ENCODE data around the gene TOX2.

Gene TOX2

GRCh38 chr20:43909211-43909610 lies 5.4 kb upstream of the TOX2 start:
- TF ChIP-seq GATA2 (IDR thresholded peaks at IDR 0.05; ENCODE audit: low read depth, low read length) (no peak), GATA3 (IDR thresholded peaks at IDR 0.05; ENCODE audit: low read depth, low read length) (no peak)

DNA sequence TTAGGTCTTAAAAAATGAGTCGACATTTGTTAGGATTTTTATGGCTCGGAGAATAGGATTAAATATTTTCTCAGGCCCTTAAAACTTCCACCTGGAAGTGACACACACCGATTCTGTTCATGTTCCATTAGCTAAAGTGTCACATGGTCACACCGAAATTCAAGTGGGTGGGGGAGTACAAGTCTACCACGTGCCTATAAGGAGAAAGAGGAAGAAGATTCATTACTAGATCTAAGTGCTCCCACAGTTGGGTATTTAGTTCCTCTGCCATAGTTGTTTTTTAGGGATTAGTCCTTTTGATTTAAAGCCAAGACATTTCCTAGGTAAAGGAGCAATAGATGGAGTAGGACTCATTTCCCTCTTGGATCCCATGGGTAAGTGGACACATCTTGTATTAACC lies 4.9 kb upstream of the TOX2 start:
- TF ChIP-seq GATA2 (IDR thresholded peaks at IDR 0.05; ENCODE audit: low read depth, low read length) (no peak), GATA3 (IDR thresholded peaks at IDR 0.05; ENCODE audit: low read depth, low read length) (no peak)

GRCh38 chr20:43910564-43910963 lies 4.1 kb upstream of the TOX2 start:
- TF ChIP-seq GATA3 (IDR thresholded peaks at IDR 0.05; ENCODE audit: low read depth, low read length) (no peak), GATA2 (IDR thresholded peaks at IDR 0.05; ENCODE audit: low read depth, low read length) (no peak)

DNA sequence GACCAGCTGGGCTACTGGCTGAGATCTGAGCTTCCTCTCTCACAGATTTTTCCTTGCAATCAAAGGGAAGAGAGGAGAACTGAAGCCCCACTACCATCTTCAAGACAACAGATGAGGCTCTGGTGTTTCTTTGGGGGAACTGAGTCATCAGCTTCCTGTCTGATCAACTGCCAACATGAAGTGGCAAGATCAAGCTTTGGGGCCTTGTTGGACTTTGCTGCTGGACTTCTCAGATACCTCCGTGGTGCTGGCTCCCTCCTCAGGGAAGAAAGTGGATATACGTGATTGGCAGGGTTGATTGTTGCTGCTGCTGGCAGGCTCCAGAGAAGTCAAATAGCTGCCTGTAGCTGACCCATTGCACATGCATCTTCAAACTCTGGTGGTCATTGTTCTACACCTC lies 3.6 kb upstream of the TOX2 start:
- no peak for TF ChIP-seq GATA3 (IDR thresholded peaks at IDR 0.05; ENCODE audit: low read depth, low read length)
- TF ChIP-seq GATA2 (IDR thresholded peaks at IDR 0.05; ENCODE audit: low read depth, low read length), result no peak

DNA sequence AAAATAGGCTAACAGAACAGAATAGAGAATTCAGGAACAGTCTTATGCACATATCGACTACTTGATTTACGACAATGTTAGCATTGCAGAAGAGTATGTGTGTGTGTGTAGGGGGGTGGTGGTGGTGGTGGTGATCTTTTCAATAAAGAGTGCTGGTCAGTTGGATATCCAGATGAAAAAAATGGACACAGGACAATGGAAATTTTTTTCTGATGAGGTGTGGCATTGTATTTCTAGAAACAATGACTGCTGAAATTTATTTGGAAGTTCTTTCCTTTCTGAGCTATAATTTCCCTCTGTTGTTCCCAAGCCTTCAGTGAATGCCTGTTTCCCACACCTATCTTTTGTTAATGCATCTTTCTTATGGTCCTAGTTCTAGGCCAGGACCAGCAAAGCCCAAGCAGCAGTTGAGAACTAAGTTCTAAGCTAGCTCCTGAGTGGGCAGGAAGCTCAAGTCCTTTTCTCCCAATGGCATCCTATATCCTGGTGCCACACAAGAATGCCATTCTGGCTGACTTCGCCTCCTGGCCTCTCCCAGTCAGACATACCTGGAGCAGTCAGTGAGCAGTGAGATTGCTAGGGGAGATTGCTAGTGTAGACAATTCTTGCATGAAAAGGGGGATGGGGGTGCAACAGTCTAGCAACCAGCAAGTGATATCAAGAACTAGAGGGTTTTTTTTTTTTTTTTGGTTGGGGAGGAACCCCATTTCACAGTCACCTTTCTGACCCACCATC lies 1.2 kb upstream of the TOX2 start:
- no peak for TF ChIP-seq GATA2 (IDR thresholded peaks at IDR 0.05; ENCODE audit: low read depth, low read length)
- TF ChIP-seq GATA3 (IDR thresholded peaks at IDR 0.05; ENCODE audit: low read depth, low read length), result no peak

GRCh38 chr20:43915211-43916072 lies 790 bp downstream of the TOX2 start:
- TF ChIP-seq GATA3 (IDR thresholded peaks at IDR 0.05; ENCODE audit: low read depth, low read length), result no peak
- no peak for TF ChIP-seq GATA2 (IDR thresholded peaks at IDR 0.05; ENCODE audit: low read depth, low read length)

- TF ChIP-seq GATA3 (IDR thresholded peaks at IDR 0.05; ENCODE audit: low read depth, low read length), result no peak
- no peak for TF ChIP-seq GATA2 (IDR thresholded peaks at IDR 0.05; ENCODE audit: low read depth, low read length)
These were observed 1.6 kb downstream of the TOX2 start for GRCh38 chr20:43916073-43916880.

DNA sequence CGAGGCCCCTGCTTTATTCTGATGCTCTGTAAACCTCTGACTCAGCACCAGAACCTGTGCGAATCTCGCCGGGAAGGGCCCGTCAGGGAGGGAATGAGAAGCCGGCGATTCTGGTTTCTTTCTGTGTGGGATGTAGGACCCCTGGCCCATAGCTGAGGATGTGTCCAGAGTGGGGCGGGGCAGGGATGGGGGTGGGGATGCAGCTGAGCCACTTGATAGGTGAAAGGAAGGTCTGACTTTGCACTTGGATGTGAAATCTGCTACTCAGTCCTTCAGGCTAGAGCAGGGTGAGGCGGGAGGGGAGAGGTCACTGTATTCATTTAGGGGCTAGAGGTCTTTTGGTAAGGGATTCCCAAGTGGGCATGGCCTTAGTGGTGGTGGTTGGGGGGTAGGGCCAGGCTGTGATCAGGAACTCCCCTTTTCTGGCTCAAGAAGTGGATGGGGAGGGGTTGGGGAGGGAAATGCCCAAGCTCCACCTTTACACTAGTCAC lies 2.3 kb downstream of the TOX2 start:
- TF ChIP-seq GATA3 (IDR thresholded peaks at IDR 0.05; ENCODE audit: low read depth, low read length), result no peak
- TF ChIP-seq GATA2 (IDR thresholded peaks at IDR 0.05; ENCODE audit: low read depth, low read length), result no peak

DNA sequence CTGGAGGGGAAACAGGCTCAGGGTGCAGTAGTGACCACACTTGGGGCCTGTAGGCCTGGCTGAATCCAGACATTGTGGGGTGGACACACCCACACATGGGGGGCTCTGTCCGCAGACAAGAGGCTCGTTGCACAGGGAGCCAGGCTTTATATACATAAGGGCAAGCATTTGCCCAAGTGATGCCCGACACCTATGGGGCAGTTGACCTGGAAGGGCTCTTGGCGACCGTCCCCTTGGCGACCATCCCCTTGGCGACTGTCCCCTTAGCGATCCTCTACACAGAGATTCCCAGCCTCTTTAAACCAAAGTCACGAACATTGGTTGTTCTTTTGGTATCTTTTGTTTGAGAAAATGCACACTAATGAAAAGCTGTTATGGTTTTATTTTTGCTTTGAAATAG lies 2.7 kb downstream of the TOX2 start:
- TF ChIP-seq GATA2 (IDR thresholded peaks at IDR 0.05; ENCODE audit: low read depth, low read length), result no peak
- no peak for TF ChIP-seq GATA3 (IDR thresholded peaks at IDR 0.05; ENCODE audit: low read depth, low read length)

DNA sequence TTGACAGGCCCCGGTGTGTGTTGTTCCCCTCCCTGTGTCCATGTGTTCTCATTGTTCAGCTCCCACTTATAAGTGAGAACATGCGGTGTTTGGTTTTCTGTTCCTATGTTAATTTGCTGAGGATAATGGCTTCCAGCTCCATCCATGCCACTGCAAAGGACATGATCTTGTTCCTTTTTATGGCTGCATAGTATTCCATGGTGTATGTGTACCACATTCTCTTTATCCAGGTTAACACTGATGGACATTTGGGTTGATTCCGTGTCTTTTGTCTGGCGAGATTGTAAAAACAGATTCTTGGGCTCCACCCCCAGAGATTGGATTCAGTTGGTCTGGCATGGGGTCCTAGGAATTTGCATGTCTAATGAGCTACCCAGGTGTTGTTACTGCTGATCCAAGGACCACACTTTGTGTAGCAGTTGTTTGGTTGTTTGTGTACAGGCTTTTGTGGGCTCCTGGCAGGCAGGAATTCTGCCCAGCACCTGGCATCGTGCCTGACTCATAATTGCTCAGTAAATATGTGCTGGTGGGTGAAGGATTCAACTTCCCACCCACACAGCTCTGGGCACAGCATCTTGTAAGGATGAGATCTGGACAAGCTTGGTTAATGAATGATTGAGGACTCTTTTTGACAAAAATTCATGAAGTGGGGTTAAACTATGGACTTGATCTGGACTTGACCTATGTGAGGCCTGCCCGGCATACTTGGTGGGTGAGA lies 5.2 kb downstream of the TOX2 start:
- no peak for TF ChIP-seq GATA3 (IDR thresholded peaks at IDR 0.05; ENCODE audit: low read depth, low read length)
- no peak for TF ChIP-seq GATA2 (IDR thresholded peaks at IDR 0.05; ENCODE audit: low read depth, low read length)

GRCh38 chr20:43920797-43921196 lies 6.1 kb downstream of the TOX2 start:
- TF ChIP-seq GATA2 (IDR thresholded peaks at IDR 0.05; ENCODE audit: low read depth, low read length) (no peak), GATA3 (IDR thresholded peaks at IDR 0.05; ENCODE audit: low read depth, low read length) (no peak)

GRCh38 chr20:43921227-43921780 lies 6.7 kb downstream of the TOX2 start:
- no peak for TF ChIP-seq GATA3 (IDR thresholded peaks at IDR 0.05; ENCODE audit: low read depth, low read length)
- no peak for TF ChIP-seq GATA2 (IDR thresholded peaks at IDR 0.05; ENCODE audit: low read depth, low read length)

GRCh38 chr20:43922614-43923013 lies 8.0 kb downstream of the TOX2 start:
- TF ChIP-seq GATA3 (IDR thresholded peaks at IDR 0.05; ENCODE audit: low read depth, low read length) (no peak), GATA2 (IDR thresholded peaks at IDR 0.05; ENCODE audit: low read depth, low read length) (no peak)
